ENCODE results near the gene PLXDC2.
"Not testable (repeated sequence)": the region's sequence is repeated elsewhere in the genome, so short reads cannot be mapped to it uniquely, and the experiment has no call there.

DNA sequence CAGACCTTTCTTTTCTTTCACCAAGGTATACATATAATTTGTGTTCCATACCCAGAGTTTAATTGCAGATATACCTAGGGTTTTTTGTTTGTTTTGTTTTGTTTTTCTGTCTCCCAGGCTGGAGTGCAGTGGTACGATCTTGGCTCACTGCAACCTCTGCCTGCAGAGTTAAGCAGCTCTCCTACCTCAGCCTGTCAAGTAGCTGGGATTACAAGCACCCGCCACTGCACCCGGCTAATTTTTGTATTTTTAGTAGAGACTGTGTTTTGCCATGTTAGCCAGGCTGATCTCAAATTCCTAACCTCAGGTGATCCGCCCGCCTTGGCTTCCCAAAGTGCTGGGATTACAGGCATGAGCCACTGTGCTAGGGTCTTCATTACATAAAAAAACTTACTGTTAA is 228.9 kb downstream of the PLXDC2 start:
- TF ChIP-seq TAF1 (IDR thresholded peaks at IDR 0.05; ENCODE audit: borderline replicate concordance, low read depth, low read length); POLR2AphosphoS5 (IDR thresholded peaks at IDR 0.05; ENCODE audit: low read depth, low read length); POLR2A (IDR thresholded peaks at IDR 0.05; ENCODE audit: low read depth, low read length): not testable (repeated sequence)

Measured in GM12892 (cell line).